Activated naive CD4-positive, alpha-beta T cell (primary cell): ENCODE results near the gene NMRAL1.

Experiments used
- DNase-seq, 4 experiments: peaks; one replicate each; lab custom pipeline; 2025; lab: John Stamatoyannopoulos, UW

Gene NMRAL1

DNA sequence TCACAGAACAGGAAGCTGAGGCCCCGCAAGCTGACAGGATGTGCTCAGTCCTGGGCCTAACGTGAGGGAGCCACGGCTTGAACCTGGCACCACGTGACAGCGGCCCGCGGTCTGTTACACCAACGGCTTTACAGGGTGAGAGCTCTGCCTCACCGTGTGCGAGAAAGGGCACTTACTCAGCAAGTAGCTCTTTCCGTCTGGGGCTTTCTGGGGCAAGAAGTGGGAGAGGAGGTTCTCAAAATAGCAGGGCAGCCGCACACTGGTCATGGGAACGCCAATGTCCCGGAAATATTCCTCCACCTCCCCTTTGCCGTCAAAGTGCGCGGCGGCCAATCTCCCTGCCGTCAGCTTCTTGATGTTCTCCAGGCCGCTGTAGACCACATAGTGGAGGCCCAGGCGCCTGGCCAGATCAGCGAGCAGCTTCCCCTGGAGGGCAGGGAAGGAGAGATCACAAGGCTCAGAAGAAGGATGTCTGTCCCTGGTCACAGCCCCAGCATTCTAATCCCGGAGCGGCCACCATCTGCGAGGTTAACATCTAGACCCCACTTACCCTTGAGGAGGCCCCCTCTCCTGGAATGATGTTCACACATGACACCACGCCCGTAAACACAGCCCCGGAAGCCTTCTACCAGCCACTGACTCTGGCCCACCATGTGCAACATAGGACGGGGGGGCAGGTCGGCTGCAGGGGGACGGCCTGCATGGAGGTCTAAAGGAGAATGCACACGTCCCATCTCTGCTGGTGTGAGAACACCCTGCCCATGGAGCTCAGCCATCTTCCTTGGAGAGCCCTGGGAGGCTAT, 8.2 kb downstream of the NMRAL1 start:
- peak in 1 of 4 experiments; percentile 27 for DNase-seq

DNA sequence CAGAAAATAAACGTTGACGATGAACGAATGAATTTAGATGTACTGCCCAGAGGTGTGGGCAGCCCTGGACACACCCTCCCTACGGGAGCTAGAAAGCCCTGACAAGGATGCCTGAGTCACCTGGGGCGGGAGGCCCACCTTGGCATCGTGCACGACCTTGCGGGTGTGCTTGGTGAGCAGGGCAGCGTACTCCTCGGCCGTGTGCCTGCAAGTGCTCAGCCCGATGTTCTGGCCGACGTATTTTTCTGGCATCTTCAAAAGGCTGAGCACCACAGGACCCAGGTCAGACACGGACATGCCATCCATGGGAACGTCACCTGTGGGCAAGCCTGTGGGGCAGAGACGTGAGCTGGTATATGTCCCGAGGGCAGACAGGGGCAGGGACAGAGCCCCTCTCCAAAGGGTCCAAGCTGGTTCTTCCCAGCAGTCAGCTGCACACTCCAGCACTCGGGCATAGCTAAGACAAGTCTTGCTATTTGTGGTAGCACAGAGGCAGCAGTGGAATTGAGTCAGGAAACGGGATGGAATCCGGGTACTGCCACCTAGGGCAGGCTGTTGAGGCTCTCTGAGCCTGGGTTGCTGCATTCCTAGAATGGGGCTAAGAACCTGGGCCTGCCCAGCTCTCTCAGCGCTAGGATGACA, 10.8 kb downstream of the NMRAL1 start:
- DNase-seq: no peak

DNA sequence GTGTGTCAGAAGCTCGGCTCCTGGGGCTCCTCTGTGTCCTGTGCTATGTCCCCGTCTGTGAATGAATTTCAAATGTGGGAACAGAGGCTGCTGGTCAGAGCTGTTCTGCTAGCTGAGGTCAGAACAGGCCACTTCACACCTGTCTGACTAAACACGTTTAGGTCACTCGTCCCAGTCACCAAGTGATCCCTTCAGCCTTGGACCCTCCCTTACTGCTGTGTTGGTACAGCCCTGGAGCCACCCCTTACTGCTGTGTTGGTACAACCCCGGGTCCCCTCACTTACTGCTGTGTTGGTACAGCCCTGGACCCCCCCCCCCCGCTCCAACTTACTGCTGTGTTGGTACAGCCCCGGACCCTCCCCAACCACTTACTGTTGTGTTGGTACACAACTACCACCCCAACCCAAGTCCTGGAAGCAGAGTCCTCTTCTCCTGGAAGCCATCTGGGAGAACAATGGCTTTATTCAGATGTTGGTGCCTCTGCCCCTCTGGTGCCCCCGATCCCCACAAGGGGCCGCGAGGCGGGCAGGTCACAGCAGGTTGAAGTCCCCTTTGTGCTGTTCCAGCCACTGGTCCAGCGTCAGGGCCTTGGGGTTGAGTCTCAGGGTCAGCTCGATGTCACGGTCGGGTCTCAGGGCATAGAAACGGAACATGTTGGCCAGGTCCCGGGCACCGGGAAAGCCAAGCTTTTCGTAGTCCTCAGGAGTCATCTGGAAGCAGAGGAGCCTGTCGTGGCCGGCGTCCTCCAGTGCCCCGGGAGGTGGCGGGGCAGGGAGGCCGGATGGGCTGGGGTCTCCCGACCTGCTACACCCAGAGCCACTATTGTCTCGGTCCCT, 13.0 kb downstream of the NMRAL1 start:
- DNase-seq: no peak

DNA sequence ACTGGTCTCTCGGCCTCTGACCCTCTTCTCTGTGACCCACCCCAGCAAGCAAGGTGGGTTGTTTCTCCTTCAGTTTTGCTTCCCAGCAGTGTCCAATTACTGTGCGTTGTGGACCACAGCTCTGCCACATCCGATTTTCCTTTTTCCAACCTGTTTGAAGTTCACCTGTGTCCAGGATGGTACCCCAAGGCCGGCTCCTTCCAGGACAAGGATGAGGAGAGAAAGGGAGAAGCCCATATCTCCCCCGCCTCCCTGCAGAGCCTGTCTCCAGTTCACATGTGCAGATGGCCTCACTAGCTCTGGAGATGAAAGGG, 13.5 kb downstream of the NMRAL1 start:
- DNase-seq: no peak

DNA sequence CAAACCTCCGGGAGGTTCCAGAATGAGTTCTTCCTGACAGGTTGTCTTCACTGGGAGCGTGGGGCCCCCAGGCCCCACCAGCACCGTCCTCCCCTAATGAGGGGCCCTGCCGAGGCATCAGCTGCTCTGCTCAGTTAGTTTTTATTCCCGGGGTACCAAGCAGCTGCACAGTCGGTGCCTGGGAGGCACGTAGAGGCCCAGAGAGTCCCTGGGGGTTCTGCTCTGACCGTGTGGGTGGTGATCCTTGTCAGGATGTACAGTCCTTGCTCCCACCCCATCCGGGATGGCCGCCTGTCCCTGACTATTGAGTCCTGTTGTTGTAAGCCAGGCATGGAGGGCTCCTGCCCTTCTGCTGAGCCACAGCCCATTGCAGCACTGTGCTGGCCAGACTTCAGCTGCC, 18.5 kb downstream of the NMRAL1 start:
- DNase-seq: no peak

DNA sequence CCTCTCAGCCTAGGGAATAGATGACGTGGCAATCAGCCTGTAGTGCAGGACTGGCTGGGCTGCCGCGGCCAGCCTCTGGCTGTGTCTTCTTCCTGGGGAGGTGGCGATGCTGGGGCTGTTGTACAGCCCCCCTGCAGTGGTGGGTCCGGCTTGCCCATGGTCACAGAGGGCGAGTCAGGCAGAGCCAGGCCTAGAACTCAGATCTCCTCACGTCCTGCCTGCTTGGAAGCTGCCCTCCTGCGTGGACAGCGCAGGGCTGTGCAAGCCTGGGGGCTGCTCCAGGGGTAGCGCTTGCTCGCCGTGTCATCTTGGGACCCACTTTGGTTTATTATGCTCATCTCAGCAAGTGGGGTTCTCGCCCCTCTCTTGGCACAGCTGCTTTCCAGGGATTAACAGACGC, 19.3 kb downstream of the NMRAL1 start:
- DNase-seq: no peak

DNA sequence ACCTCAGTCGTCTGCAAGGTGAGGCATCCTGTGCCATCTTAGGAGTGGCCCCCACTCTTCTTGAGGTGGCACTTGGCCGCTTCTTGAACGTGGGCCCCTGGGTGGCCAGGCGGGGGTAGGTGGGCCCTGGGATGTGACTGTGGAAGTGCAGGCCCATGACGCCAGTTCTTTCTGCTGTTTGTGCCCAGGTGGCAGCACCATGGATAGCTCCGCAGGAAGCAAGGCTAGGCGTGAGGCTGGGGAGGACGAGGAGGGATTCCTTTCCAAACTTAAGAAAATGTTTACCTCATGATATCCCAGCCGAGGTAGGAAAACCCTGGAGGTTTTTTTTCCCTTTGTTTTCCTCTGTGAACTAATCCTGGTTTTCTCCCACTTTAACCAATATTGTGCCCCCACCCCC, 19.8 kb downstream of the NMRAL1 start:
- DNase-seq: no peak

DNA sequence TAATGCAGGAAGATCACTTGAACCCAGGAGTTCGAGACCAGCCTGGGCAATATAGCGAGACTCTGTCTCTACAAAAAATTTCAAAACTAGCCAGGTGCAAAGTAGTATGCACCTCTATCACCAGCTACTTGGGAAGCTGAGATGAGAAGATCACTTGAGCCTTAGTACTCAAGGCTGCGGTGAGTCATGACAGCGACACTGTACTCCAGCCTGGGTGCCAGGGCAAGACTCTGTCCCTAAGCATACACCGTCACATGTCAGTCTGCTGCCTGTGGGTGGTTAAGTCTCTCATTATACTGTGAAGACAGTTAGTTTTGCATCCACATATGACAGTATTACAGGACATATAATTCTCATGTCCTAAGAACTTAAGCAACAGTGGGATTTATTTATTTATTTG, 21.8 kb downstream of the NMRAL1 start:
- DNase-seq: no peak

DNA sequence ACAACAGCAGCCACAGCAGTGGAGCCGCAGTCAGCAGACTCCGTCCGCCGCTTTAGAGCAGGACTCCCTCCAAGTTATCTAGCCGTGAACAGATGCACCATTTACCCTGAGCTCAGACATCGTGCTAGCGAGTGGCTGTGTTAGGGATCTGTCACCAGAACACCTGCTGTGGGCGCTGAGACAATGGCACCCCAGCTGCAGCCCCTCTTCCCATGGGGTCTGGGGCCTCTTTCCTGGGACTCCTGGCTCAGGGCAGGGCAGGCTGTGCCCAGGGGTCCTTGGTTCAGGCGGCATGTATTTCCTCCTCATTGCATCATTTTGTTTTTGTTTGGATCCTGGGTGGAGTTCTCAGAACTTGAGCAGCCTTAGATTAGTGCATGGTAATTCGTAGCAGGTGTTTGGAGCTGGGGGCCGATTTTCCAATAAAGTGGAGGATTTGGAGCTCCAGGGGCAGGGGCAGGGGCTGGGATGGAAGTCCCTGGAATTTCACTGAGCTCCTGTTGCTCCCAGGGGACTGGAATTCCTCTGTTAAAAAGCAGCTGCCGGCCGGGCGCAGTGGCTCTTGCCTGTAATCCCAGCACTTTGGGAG, 23.4 kb downstream of the NMRAL1 start:
- no peak for DNase-seq

DNA sequence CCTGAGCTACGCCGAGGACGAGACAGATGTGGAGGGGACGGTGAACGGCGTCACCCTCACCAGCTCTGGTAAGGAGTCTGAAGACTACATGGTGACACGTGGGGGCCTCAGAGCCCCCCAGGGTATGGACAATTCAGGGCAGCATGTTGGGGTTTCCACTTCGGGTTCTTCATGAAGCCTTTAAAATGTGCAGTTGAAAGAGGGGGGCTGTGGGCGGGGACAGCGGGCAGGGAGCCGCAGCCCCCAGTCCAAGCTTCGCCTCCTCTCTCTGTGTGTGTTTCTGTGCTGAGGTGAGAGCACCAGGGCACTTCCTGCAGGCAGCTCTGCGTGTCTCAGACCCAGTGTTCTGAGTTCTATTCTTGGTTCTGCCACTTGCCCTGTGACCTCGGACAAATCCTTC, 24.0 kb downstream of the NMRAL1 start:
- DNase-seq: no peak

DNA sequence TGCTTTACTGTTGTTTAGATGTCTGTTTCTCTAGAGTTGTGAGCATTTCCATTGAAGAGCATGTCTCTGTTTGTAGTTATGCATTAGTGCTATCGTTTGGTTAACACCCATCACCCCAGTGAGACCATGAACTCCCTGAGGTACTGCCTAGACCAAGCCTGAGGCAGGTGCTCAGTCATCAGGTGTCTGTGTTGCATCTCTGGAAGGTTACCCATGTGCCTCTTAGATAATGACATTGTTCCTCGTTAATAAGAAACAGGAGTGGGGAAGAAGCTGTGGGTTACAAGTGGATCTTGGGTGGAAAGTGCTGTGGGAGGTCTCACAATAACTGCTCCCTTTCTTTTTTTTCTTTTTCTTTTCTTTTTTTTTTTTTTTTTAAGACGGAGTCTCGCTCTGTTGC, 30.4 kb downstream of the NMRAL1 start:
- DNase-seq: no peak

DNA sequence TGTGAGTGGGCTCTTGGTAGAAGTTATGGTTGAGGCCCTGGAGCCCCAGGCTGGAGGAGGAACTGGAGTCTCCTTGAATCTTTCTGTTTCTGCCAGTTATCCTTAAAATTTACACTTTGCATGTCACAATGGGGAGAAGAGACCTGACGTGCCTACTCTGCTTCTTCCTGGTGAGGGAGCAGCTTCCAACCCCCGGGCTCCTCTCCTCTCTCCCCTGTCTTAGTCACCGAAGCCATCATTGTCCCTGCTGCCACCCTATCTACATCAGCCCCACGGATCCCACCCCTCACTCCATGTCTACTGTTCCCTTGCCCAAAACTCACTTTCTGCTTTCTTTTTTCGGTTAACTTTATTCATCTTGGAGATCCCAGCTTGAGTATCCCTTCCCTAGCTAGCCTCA, 31.2 kb downstream of the NMRAL1 start:
- no peak for DNase-seq

DNA sequence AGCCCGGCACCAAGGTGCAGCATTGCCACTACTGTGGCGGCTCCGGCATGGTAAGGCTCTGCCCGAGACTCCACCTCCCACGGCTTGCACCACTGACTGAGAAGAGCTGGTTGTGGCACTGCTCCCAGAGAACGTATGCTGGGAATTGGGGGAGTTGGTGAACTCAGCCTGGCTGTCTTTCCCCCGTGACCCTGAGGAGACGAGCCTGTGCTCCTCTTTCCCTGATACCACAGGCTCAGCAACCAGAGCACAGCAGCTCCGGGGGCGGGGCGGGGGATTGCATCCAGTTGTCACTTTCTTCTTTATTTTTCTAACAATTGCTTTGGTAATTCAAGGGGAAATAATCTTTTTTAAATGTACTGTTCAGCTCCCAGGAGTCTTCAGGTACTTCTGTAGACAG, 32.1 kb downstream of the NMRAL1 start:
- no peak for DNase-seq

DNA sequence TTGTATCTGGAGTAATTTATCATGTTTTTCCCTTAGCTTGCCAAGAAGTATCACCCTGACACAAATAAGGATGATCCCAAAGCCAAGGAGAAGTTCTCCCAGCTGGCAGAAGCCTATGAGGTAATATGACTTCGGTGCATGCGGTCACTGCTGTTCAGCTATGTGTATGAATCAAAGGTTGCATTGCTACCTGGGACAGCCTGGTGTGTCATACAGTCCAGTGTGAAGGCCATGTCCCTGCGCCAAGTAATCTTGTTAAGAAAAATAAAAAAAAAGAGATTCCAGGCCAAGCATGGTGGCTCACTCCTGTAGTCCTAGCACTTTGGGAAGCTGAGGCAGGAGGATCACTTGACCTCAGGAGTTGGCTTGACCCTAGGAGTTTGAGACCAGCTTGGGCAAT, 37.1 kb downstream of the NMRAL1 start:
- no peak for DNase-seq

DNA sequence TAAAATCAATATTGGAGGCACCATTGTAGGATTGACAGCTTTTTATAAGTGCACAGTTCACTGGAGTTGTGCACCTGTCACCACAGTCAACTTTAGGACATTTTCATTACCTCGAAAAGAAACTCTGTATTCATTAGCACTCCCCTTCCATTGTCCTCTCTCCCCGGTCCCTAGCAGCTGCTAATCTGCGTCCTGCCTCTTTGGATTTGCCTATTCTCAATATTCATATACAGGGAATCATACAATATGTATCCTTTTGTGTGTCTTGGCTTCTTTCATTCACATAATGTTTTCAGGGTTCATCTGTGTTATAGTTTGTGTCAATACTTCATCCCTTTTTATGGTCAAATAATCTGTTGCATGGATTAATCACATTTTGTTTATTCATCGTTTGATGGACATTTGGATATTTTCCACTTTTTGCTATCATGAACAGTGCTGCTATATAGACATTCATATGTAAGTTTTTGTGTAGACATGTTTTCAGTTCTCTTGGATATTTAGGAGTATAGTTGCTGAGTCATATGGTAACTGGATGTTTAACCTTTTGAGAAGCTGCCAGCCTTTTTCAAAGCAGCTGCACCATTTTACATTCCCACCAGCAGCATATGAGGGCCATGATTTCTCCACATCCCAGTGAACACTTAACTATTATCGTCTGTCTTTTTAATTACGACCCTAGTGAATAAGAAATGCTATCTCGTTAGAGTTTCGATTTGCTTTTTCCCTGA, 38.9 kb downstream of the NMRAL1 start:
- no peak for DNase-seq

DNA sequence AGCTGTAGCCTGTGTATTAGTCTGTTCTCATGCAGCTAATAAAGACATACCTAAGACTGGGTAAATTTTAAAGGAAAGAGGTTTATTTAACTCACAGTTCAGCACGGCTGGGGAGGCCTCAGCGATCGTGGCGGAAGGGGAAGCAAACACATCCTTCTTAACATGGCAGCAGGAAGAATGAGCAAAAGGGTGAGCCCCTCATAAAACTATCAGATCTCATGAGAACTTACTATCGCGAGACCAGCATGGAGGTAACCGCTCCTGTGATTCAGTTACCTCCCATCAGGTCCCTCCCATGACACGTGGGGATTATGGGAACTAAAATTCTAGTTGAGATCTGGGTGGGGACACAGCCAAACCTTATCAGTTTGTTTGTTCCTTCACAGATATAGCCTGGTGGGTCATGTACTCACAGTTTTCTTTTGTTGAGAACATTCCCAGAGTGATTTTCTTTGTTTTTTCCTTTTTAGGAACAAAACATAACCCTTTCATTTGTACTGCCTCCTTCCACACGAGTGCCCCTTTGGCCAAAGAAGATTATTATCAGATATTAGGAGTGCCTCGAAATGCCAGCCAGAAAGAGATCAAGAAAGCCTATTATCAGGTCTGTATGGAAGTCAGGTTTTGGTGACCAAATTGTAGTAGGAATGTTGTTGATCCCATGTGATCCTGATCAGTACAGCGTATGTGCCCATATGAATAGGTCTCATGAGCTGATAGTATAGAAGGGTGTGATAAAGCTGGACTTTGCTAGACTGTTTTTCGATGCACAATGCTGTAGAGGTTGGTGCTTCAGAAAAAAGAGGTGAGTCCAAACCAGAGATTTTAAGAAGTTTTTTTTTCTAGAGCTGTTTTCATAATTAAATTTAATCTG, 40.3 kb downstream of the NMRAL1 start:
- no peak for DNase-seq

DNA sequence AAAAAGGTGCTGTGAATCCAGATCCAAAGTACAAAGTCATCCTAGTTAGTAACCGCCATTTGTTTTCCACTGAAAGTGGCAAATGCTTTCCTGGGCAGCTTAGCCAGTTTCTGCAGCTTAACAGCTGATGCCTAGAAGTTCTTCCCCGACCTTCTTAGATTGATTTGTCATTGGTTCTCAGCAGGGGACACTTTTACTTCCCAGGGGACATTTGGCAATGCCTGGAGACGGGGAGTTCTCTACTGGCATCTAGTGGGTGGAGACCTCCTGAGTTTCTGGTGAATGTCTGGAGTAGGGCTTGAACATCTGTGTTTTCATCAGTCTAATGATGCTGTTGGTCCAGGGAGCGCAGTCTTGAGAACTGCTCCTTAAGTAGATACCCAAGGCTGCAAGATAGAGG, 41.2 kb downstream of the NMRAL1 start:
- DNase-seq: no peak

DNA sequence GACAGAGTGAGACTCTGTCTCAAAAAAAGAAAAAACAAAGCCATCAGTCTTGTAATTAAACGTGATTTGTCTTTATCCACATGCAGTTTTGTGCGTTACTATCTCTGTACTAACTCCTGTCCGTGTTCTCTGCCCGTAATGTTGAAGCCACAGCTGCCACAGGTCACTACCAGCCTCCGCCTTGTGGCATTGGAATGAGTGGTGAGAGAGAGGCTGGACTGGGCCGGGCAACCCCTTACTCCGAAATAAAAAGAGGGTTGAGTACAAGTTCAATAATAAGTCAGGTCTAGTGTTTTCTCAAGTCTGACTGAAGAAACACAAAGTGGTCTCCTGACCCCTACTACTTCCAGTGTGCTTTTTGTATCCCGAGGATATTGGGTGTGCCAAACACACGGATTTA, 43.4 kb downstream of the NMRAL1 start:
- no peak for DNase-seq

DNA sequence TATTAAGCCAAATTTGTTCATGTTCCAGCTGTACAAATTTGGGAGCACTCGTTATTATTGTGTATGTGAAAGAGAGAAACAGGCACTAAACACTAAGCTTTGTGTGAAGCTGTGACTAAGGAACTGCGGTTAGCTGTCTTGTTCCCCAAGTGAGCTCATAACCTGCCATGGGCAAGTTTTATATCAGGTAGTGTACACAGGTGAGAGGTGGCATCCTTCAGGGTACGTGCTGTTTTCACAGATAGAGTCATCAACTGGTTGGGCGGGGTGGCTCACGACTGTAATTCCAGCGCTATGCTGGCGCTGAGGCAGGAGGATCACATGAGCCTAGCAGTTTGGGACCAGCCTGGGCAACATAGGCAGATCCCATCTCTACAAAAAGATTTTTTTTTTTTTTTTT, 45.9 kb downstream of the NMRAL1 start:
- DNase-seq: no peak

DNA sequence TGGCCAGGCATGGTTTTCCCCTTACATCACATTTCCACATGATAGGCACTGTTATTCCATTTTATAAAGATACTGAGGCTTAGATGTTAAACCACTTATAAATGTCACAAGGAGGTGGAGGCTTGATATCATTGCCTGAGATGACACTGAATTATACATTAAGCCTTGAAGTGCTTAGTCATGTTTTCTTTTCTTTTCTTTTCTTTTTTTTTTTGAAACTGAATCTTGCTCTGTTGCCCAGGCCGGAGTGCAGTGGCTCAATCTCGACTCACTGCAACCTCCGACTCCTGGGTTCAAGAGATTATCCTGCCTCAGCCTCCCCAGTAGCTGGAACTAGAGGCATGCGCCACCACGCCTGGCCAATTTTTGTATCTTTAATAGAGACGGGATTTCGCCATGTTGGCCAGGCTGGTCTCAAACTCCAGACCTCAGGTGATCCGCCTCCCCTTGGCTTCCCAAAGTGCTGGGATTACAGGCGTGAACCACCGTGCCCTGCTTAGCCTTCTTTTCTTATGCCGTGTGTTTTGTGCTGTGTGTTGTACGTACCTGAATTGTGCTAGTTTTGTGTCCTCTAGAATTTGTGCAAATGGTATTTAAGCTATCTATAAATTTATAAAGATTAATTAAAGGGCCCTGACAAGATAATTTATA, 47.6 kb downstream of the NMRAL1 start:
- no peak for DNase-seq
